HCT116 (cell line): Measurements from ENCODE around the gene TCEA2. TPM values are rescaled to one million over a fixed set of nuclear protein-coding genes. Genes with fewer than 3 reads are reported as not detected.

Experiments used
- ATAC-seq: fragments of 200-7000 bp; cut with Tn5 transposase; 2 replicates; pipeline ENCODE4 v1.9.1; 2020; ENCODE audit warnings: mild to moderate bottlenecking, moderate library complexity
- BruUV-seq: library from RNA; stranded (reverse); fragments of 400-500 nt; replicated peaks from 2 replicates; lab custom pipeline; 2021; lab: Mats Ljungman, UMichigan
- CTCF ChIA-PET: fragments of 300-600 bp; sonication (Branson Sonifier 250); formaldehyde crosslinking; loops from one replicate; lab custom pipeline; 2021; ENCODE audit warnings: antibody characterized with exemption; lab: Charles Lee
- POLR2A ChIA-PET: fragments of 300-600, 350-600 bp; sonication (Branson Sonifier 250); formaldehyde crosslinking; loops from one replicate; lab custom pipeline; 2021; ENCODE audit warnings: antibody characterized with exemption; lab: Charles Lee
- RAD21 ChIA-PET, 2 experiments: fragments of 300-600 bp; sonication (Branson Sonifier 250); formaldehyde crosslinking; loops; one replicate each; lab custom pipeline; 2023; ENCODE audit warnings: low total read pairs in 2 of 2; ENCODE audit not compliant: uncharacterized antibody in 2 of 2, unreplicated experiment in 2 of 2, low non-redundant PET in 1 of 2; lab: Charles Lee
- DNase-seq: peaks from one replicate; pipeline ENCODE4 v3.0.0-alpha.2; 2010; ENCODE audit warnings: low read depth, low spot score
- H2AFZ ChIP-seq: fragments of 200-600 bp; shearing (Covaris generic), sonication (generic); 2 replicates; pipeline ENCODE4 v1.6.1; 2017; ENCODE audit warnings: low read depth, mixed run types, mixed read lengths, antibody characterized with exemption, low read length; ENCODE audit not compliant: poor library complexity, severe bottlenecking
- H3K27ac ChIP-seq: 2 replicates; pipeline ENCODE4 v1.5.1; 2012; ENCODE audit warnings: low read depth, low read length
- H3K27me3 ChIP-seq: fragments of 200-600 bp; sonication (generic); 2 replicates; pipeline ENCODE4 v1.6.1; 2016; ENCODE audit warnings: mixed run types, low read length, mixed read lengths; ENCODE audit not compliant: insufficient read depth
- H3K36me3 ChIP-seq, 2 experiments: fragments of 200-500 bp in 1 of 2; fragments of 200-600 bp in 1 of 2; sonication (Bioruptor generic) in 1 of 2; sonication (generic) in 1 of 2; 2 replicates each; pipeline versions ENCODE4 v1.5.1 to v1.6.1; 2014 to 2016; ENCODE audit warnings: low read length in 2 of 2, inconsistent platforms in 1 of 2, mixed read lengths in 1 of 2, mixed run types in 1 of 2; ENCODE audit not compliant: insufficient read depth in 2 of 2, control insufficient read depth in 1 of 2
- H3K4me1 ChIP-seq, 2 experiments: fragments of 200-600 bp in 1 of 2; sonication (generic) in 1 of 2; 2 replicates each; pipeline versions ENCODE4 v1.5.1 to v1.6.1; 2012 to 2017; ENCODE audit warnings: low read length in 2 of 2, inconsistent platforms in 1 of 2, mild to moderate bottlenecking in 1 of 2, mixed read lengths in 1 of 2, mixed run types in 1 of 2, moderate library complexity in 1 of 2; ENCODE audit not compliant: insufficient read depth in 2 of 2, control insufficient read depth in 1 of 2
- H3K4me2 ChIP-seq: fragments of 200-600 bp; sonication (generic); 2 replicates; pipeline ENCODE4 v1.6.1; 2017; ENCODE audit warnings: mixed run types, low read length, mixed read lengths
- H3K4me3 ChIP-seq, 2 experiments: fragments of 200-600 bp in 1 of 2; sonication (generic) in 1 of 2; replicated peaks in 1 of 2; 2 replicates each; pipeline ENCODE4 v1.5.1; 2011 to 2016; ENCODE audit warnings: low read length in 2 of 2, control low read depth in 1 of 2, low read depth in 1 of 2, mild to moderate bottlenecking in 1 of 2, mixed read lengths in 1 of 2, mixed run types in 1 of 2
- H3K79me2 ChIP-seq: fragments of 200-600 bp; sonication (generic); 2 replicates; pipeline ENCODE4 v1.6.1; 2017; ENCODE audit warnings: mild to moderate bottlenecking, mixed run types, low read length, moderate library complexity, mixed read lengths; ENCODE audit not compliant: insufficient read depth
- H3K9ac ChIP-seq: fragments of 200-600 bp; sonication (generic); 2 replicates; pipeline ENCODE4 v1.6.1; 2016; ENCODE audit warnings: low read length, mixed read lengths
- H3K9me2 ChIP-seq: fragments of 200-600 bp; sonication (generic), shearing (Covaris generic); 2 replicates; pipeline ENCODE4 v1.6.1; 2017; ENCODE audit warnings: mixed run types, mild to moderate bottlenecking, moderate library complexity; ENCODE audit not compliant: insufficient read depth
- H3K9me3 ChIP-seq, 2 experiments: fragments of 200-500 bp in 1 of 2; fragments of 200-600 bp in 1 of 2; sonication (Bioruptor generic) in 1 of 2; sonication (generic) in 1 of 2; 2 replicates each; pipeline ENCODE4 v1.6.1; 2014 to 2017; ENCODE audit warnings: low read length in 2 of 2, mixed read lengths in 2 of 2, inconsistent platforms in 1 of 2, low read depth in 1 of 2, mild to moderate bottlenecking in 1 of 2, mixed run types in 1 of 2, moderate library complexity in 1 of 2; ENCODE audit not compliant: control insufficient read depth in 1 of 2, insufficient read depth in 1 of 2
- H4K20me1 ChIP-seq: fragments of 200-600 bp; sonication (generic), shearing (Covaris generic); 2 replicates; pipeline ENCODE4 v1.6.1; 2017; ENCODE audit warnings: mixed run types, mild to moderate bottlenecking, moderate library complexity; ENCODE audit not compliant: insufficient read depth
- ATF3 ChIP-seq: IDR thresholded peaks from 2 replicates; pipeline ENCODE4 v1.6.1; 2012
- CTCF ChIP-seq, 3 experiments: fragments of 200-600 bp in 1 of 3; sonication (generic) in 1 of 3; IDR thresholded peaks in 2 of 3; conservative IDR thresholded peaks in 1 of 3; 2 replicates each; pipeline ENCODE4 v1.5.1; 2012 to 2017; ENCODE audit warnings: low read depth in 2 of 3, low read length in 2 of 3, antibody characterized with exemption in 1 of 3, borderline replicate concordance in 1 of 3, control low read depth in 1 of 3, mild to moderate bottlenecking in 1 of 3, mixed read lengths in 1 of 3, mixed run types in 1 of 3, moderate library complexity in 1 of 3; ENCODE audit not compliant: insufficient read depth in 1 of 3
- ELF1 ChIP-seq: IDR thresholded peaks from 2 replicates; pipeline ENCODE4 v1.6.1; 2012; ENCODE audit warnings: low read depth, borderline replicate concordance
- FOSL1 ChIP-seq: IDR thresholded peaks from 2 replicates; pipeline ENCODE4 v1.6.1; 2012; ENCODE audit warnings: low read depth
- JUND ChIP-seq: IDR thresholded peaks from 2 replicates; pipeline ENCODE4 v1.6.1; 2012
- MAX ChIP-seq: IDR thresholded peaks from 2 replicates; pipeline ENCODE4 v1.6.1; 2012
- POLR2AphosphoS5 ChIP-seq: IDR thresholded peaks from 2 replicates; pipeline ENCODE4 v1.6.1; 2011; ENCODE audit warnings: mild to moderate bottlenecking, low read depth, low read length, moderate library complexity
- RAD21 ChIP-seq: IDR thresholded peaks from 2 replicates; pipeline ENCODE4 v1.6.1; 2012; ENCODE audit warnings: low read depth, mild to moderate bottlenecking
- SIN3A ChIP-seq: IDR thresholded peaks from 2 replicates; pipeline ENCODE4 v1.6.1; 2012; ENCODE audit warnings: low read depth
- SP1 ChIP-seq: IDR thresholded peaks from 2 replicates; pipeline ENCODE4 v1.6.1; 2012; ENCODE audit warnings: low read depth
- SRF ChIP-seq: IDR thresholded peaks from 2 replicates; pipeline ENCODE4 v1.6.1; 2012; ENCODE audit warnings: low read depth
- YY1 ChIP-seq: IDR thresholded peaks from 2 replicates; pipeline ENCODE4 v1.6.1; 2011; ENCODE audit warnings: low read length, low read depth, moderate library complexity, mild to moderate bottlenecking; ENCODE audit not compliant: insufficient replicate concordance; ENCODE audit errors: extremely low read depth
- ZFX ChIP-seq: fragments of 450-650 bp; IDR thresholded peaks from 2 replicates; pipeline ENCODE4 v1.6.1; 2017
- ZNF274 ChIP-seq: fragments of 200-500 bp; sonication (Bioruptor generic); IDR thresholded peaks from 2 replicates; pipeline ENCODE4 v1.6.1; 2014; ENCODE audit warnings: mild to moderate bottlenecking, low read depth, low read length, inconsistent platforms
- intact Hi-C: fragments of 100-400 bp; cut with micrococcal nuclease; formaldehyde crosslinking; loops from 2 replicates; pipeline ENCODE4 v1.10.0; 2022
- total RNA-seq: library from RNA; stranded (reverse); gene quantifications from one replicate; pipeline ENCODE4 v1.2.1, GENCODE V29; 2021; ENCODE audit not compliant: unreplicated experiment

The TCEA2 gene
- total RNA-seq, 1 experiment from 2014 or later: 29.7 TPM

- peaks cover 4 to 13% of the 10 kb centered on the region in 2 experiments; a peak in 2 of 4 replicates for H3K4me1 ChIP-seq
- no peaks in the 10 kb centered on the region for H3K27me3 ChIP-seq
- no peaks in the 10 kb centered on the region for H3K79me2 ChIP-seq
- no peaks in the 10 kb centered on the region for H4K20me1 ChIP-seq
- DNase-seq (no peak), ATAC-seq (no peak)
- TF ChIP-seq SRF: no peak
- TF ChIP-seq SP1: no peak
- TF ChIP-seq MAX: no peak
- POLR2A ChIA-PET: no interaction called here
- RAD21 ChIA-PET: no interaction called here
- CTCF ChIA-PET: interaction anchor here (1.5 to 1.6 kb wide), 3 partner anchors 15 to 38 kb away, joined by 5 to 8 read pairs (median 5); partner anchors contain the start of gene TCEA2
- no peaks in the 10 kb centered on the region for H3K36me3 ChIP-seq
- no TSS peak for BruUV-seq
- peak overlapping the region; percentile 85 for H2AFZ ChIP-seq
- peak overlapping the region; percentile 93 for H3K4me2 ChIP-seq
- H3K27ac ChIP-seq: no peak overlapping the region
- intact Hi-C loops: no loop called here
- 0 out of 4 replicates have a peak overlapping the region, but pooled peaks of 1 of the 2 experiments have one; percentile 68 for H3K4me3 ChIP-seq
- H3K9ac ChIP-seq: no peak overlapping the region
- H3K9me3 ChIP-seq: no peaks in the 10 kb centered on the region
- H3K9me2 ChIP-seq: no peaks in the 10 kb centered on the region
Observed at GRCh38 chr20:64100946-64101688, 38.1 kb downstream of the TCEA2 start.

- ChIA-PET RAD21 (interaction anchor here in 1 of 2 experiments (0.6 kb wide), 1 partner anchor 13 kb away, joined by 3 read pairs; no protein-coding TSS in a partner anchor), POLR2A (no interaction called here), CTCF (interaction anchor here (0.6 to 1.6 kb wide), 11 partner anchors 9 to 64 kb away, joined by 3 to 8 read pairs (median 5); partner anchors contain the start of gene TCEA2)
- no peaks in the 10 kb centered on the region for H3K27me3 ChIP-seq
- BruUV-seq: no TSS peak
- intact Hi-C loops: no loop called here
- H3K9me3 ChIP-seq: no peaks in the 10 kb centered on the region
- peak overlapping the region; percentile 43; the same call in 1 of the 2 replicates for H3K27ac ChIP-seq
- no peaks in the 10 kb centered on the region for H3K36me3 ChIP-seq
- no peaks in the 10 kb centered on the region for H4K20me1 ChIP-seq
- no peak for DNase-seq
- H3K4me1 ChIP-seq: peaks cover 4 to 13% of the 10 kb centered on the region in 2 experiments; a peak in 2 of 4 replicates
- ATAC-seq: peak; percentile 92
- peak overlapping the region; percentile 93 for H3K4me2 ChIP-seq
- no peaks in the 10 kb centered on the region for H3K79me2 ChIP-seq
- H3K9me2 ChIP-seq: no peaks in the 10 kb centered on the region
- peak overlapping the region; percentile 68 to 69 for H3K4me3 ChIP-seq
- H2AFZ ChIP-seq: peak overlapping the region; percentile 85
- H3K9ac ChIP-seq: peak overlapping the region; percentile 70
- TF ChIP-seq ZFX (0 out of 2 replicates have a peak, but pooled peaks have one; percentile 26), MAX (no peak), ZNF274 (no peak), SIN3A (no peak), POLR2AphosphoS5 (peak; percentile 38), FOSL1 (no peak), ATF3 (no peak), CTCF (IDR thresholded peaks at IDR 0.05 in 2 of 3, conservative IDR thresholded peaks at IDR 0.05 in 1 of 3; ENCODE audit: borderline replicate concordance in 1 of 3, insufficient read depth in 1 of 3, low read depth in 2 of 3, low read length in 2 of 3) (peak; percentile 67 to 94 (median 81); a peak in 4 of 6 replicates), RAD21 (no peak), SP1 (no peak), ELF1 (no peak), YY1 (peak; percentile 30), JUND (no peak)
Observed at GRCh38 chr20:64101731-64102621, 39.0 kb downstream of the TCEA2 start.
